Stimulated activated CD8-positive, alpha-beta memory T cell treated with anti-CD3 and anti-CD28 coated beads, Interleukin-15, amount 100 ng/mL, for 48 hours (primary cell): Measurements from ENCODE around the gene KRTAP3-1.
"Not testable (repeated sequence)": the region's sequence is repeated elsewhere in the genome, so short reads cannot be mapped to it uniquely, and the experiment has no call there.

ENCODE experiments used
- DNase-seq, 2 donors: peaks; one replicate each; pipeline ENCODE4 v3.0.0-alpha.2; 2020; ENCODE audit warnings: low read depth in 2 of 2

The KRTAP3-1 gene

DNA sequence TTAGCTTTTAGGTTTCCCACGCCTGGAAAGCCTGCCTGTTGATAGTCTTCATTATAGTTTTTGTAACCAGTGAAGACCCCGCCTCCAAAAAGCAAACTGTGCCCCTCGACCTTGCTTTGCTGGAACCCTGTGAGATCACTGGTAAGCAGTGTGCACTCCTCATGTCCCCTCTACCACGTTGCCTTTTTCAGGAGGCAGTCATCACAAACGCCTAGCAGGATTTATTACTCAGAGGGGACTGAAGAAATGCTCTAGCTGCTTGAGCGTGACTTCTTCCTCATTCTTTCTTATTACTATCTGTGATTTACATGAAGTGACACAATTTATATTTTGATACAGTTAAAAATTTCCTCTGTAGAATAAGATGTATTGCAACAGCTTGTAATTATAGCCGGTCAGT, 6.5 kb upstream of the KRTAP3-1 start:
- no peak for DNase-seq

DNA sequence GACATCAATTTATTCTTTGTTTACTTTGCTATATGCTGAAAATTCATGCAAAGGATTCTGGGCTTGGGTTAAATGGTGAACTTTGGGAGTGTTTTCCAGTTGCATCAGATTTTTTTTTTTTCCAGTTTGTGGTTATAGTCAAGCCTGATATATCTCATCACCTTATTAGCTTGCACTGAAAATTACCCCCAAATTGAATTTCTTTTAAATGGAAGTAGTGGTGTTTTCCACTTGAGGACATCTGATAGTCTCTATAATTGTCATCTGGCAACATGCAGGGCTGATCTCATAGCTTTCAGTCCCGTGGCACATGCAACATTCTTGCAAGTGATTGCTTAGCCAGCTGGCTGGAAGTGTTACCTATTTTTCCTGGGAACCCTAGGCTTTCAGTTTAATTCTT, 4.7 kb upstream of the KRTAP3-1 start:
- no peak for DNase-seq

DNA sequence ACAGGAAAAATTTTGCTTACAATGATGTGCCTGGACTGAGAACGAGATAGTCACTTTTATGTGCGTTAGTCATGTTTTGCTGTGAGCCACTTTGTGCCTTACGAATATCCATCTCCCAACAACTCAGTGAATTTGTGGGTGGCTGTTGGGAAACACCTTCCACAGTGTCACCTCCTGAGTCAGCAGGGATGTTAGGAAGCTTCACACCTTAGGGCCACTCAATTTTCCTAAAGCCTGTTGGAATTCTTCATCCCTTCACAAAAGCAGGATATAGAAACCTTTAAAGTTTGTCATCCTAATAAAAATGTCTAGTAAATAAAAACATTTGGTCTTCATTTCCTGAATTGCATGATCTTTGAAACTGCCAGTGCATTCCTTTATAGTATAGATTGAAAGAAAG, 4.3 kb upstream of the KRTAP3-1 start:
- no peak for DNase-seq

DNA sequence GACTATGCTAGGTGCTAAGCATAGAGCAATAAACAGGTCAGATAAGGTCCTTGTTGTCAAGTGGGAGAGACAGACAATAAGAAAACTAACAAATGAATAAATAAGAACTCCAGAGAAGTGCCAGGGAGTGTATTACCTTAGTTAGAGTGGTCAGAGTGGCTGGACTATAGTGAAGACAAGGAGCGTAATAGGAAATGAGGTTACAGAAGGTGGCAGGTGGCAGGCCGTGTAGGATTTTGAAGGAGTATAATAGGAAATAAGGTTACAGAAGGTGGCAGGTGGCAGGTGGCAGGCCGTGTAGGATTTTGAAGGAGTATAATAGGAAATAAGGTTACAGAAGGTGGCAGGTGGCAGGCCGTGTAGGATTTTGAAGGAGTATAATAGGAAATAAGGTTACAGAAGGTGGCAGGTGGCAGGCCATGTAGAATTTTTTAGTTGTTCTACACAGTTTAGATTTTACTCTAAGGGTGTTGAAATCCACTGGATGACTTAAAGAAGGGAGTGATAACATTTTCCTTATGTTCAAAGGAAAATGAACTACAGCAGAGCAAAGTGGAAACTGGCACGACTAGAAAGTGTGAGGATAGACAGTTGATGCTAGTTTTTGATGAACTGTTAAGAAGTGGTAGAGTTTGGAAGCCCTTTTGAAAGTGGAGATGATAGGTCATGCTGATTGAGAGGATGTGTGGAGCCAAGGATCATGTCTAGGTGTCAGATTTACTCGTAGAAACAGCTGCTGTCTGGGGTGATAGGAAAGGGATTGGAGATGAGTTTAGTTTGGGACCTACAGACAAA, 3.6 kb upstream of the KRTAP3-1 start:
- DNase-seq, result no peak

DNA sequence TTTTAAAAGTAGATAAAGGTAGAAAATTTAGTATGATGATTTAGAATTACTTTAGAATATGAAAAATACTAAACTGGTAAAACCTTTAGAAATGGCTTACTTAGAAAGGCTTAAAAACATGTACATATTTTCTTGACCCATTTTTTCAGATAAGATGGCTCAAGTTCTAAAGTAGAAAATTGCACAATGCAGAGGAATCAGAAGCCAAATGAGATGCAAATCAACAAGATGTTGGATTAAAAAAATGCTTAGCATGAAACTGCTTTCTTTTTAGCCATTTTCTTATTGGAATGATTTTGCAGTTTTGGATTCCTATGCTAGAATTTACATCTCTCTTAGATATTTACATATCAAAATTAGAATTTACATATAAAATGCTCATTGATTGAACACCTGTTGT, 1.5 kb upstream of the KRTAP3-1 start:
- DNase-seq, result no peak

DNA sequence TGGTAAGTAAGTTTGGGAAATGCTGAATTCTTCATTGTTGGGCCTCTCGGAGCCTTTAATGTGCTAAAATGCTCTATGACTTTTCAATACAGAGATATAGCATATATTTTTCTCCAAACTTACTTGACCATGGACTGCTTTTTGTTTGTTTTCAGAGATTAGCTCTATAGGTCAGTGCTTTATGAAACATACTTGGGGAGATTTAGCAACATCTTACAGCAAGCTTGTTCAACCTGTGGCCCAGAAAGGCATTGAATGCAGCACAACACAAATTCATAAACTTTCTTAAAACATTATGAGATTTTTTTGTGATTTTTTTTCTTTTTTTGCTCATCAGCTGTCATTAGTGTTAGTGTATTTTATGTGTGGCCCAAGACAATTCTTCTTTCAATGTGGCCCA, 1.0 kb upstream of the KRTAP3-1 start:
- DNase-seq, result no peak

DNA sequence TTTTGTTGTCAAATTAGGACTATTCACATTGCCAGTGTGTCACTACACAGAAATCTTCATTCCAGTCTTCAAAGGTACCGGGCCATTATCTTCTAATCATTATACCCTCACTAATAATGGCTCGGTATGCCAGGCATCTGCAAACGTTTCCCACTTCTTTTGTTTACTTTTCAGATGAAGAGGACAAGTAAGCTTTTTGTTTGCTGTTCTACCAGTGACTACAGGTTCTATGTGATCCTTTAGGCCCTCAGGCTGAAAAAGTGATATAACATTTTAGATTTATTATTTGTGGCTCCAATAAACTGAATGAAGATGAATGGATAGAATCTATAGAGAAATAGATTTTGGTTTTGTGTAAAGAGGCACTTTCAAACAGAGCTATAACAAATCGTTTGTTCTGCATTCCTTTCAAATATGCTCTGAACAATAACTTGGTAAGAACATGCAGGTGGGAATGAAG, 403 bp upstream of the KRTAP3-1 start:
- DNase-seq, result no peak

DNA sequence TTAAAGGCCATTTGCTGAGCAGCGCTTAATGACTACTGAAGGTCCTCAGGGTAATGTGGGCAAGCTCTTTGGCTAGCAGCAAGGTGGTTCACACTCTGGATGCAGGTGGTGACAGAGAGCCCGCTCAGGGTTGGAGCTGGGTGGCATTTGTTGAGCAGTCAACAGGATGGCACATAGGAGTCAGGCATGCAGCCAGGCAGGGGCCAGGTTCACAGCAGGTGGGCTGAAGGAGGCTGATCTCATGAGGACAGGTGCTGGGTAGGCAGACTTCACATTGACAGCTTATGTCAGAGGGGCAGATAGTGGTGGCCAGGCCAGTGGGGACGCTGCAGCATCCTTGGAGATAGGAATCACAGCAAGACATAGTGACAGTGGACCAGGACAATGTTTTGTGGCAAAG, 4.5 kb downstream of the KRTAP3-1 start:
- DNase-seq, result no peak

DNA sequence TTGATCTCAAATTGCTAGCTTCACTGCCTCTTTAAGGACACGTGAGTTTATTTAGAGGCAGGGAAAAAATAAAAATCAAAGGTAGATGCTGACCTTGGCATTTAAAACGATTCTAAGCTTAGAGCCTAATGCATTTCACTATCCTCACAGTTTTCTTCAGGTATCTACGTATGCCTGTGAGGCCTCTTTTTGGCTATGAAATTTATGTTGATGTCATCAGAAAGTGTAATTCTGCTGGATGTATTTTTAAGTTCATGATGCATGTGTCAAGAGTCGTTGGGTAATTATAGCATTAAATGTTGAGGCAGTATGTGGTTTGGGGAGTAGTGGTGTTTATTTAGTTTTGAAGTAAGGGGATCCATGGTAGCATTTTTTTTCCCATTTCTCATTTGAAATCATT, 5.0 kb downstream of the KRTAP3-1 start:
- DNase-seq, result no peak

DNA sequence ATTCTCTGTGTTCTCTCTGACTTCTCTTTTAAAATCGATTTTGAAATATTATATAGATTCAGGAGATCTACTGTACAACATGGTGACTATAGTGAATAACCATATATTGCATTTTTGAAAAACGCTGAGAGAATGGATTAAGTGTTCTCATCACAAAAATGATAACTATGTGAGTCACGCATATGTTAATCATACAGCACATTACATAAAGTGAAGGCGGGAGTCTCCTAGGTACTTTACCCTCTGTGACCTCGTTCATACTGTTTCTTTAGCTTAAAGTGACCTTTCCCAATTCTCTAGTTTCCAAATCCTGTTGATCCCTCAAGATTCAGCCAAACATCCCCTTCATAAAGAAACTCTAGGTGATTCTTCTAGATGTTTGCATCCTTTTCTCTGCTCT, 6.1 kb downstream of the KRTAP3-1 start:
- DNase-seq, result no peak

DNA sequence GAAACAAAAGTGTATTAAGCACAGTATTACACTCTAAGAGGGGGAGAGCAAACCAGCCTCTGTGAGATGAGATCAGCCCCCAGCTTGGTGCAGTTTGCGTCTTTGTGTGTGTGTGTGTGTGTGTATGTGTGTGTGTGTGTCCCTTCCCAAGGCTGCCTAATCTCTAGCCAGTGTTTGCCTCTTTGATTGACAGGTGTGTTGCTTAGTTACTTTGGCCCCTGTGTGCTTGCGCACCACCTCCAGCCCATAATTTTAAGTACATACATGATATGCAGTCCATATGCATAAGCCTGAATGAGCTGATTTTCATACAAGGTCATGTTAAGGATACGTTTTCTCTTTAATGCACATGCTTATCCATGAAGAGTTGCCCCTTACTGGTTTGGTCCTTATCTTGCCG, 7.1 kb downstream of the KRTAP3-1 start:
- DNase-seq, result no peak

DNA sequence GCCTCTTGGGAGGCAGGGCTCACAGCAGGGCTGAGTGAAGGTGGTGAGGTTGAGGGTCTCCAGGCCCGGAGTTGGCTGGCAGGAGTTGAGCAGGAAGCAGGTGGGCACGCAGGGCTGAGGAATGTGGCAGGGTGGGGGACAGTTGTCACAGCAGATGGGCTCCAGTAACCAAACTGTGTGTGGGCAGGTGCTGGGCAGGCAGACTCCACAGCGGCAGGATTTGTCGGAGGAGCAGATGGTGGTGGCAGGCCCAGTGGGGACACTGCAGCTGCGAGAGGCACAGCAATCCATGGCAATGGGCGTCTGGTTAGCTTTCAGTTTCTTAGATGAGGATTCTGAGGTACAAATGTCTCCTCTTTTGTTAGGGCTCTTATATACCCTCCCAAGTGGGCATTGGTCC, 9.4 kb downstream of the KRTAP3-1 start, which contains the start of gene KRTAP3-2:
Gene KRTAP3-2 (minus strand): TSS at position 344 of the 400 bp plus-strand sequence. CDS start 53 bp downstream, at position 291.
- DNase-seq, result not testable (repeated sequence)

DNA sequence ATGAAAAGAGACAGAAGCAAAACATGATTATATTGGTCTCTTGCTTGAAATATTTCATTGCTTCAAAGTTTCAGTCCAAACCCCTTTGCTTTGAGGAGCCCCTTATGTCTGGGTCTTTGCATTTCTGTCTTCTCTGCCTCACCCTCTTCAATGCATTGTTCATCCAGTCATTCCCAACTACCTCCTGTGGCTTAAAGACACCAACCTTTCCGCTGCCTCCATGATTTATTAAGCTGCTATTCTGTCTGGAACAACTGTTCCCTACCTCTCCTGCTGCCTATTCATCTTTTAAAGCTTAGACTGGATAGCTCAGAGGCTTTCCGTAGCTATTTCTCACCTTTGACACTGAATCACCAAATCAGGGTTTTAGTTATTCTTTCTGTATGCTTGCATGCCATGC, 11.6 kb downstream of the KRTAP3-1 start:
- no peak for DNase-seq

DNA sequence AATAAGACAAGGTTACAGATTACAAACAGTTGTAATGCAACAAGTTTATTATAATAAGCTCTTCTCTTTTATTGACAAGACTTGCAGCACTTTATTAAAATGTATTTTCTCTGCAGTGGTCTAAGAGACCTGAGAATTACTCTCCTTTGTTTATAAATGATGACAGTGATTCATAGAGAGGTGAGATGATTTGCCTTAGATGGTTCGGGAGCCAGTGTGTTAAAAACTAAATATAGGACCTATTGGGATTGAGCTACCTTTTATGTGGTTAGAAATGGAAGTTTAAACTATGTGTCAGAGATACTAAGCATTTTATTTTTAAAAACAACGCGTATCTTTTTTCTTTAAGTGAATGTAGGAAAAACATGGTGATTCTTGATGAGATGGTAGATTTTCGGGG, 12.1 kb downstream of the KRTAP3-1 start:
- DNase-seq, result no peak

DNA sequence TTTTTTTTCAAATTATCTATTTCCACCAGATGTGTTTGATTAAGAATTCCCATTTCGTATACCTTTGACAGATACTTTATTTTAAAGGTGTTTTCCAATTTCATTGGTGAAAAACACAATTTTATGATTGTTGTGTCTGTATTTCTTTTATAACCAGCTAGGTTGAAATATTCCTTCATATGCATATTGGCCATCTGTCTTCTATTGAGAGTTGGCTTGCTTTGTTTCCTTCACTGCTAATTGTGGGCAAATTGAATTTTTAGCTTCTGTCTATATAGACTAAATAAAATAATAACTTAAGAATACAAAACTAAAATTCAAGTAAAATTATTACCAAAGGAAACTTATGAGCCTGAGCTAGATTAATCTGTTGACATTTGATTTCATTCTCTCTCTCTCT, 13.8 kb downstream of the KRTAP3-1 start:
- DNase-seq, result no peak

DNA sequence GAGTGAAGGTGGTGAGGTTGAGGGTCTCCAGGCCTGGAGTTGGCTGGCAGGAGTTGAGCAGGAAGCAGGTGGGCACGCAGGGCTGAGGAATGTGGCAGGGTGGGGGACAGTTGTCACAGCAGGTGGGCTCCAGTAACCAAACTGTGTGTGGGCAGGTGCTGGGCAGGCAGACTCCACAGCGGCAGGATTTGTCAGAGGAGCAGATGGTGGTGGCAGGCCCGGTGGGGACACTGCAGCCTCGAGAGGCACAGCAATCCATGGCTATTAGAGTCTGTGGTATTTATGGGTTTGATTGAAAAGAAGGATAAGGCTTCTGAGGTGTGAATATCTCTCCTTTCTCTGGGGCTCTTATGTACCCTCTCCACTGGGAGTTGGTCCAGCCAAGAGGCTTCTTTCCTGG, 15.1 kb downstream of the KRTAP3-1 start, which contains the start of gene KRTAP3-3:
Gene KRTAP3-3 (minus strand): TSS at position 326 of the 400 bp plus-strand sequence. CDS start 67 bp downstream, at position 259.
- no peak for DNase-seq

DNA sequence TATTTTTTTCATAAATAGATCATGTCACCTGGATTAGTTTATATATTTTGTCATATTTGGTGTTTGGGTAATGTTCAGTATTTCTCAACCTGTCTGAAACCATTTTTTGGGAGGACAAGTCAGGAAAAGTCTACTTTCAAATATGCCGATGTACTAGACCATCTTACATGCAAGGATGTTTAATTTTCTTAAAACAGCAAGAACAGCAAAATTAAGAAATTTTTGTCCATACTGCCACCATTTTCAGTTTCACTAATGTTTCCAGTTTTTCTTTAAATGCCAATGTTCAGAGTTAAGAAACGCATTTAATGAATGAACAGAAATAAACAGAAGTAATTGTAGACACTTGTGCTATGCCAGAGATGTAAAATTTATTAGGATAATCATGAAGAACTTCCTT, 15.8 kb downstream of the KRTAP3-1 start:
- no peak for DNase-seq

DNA sequence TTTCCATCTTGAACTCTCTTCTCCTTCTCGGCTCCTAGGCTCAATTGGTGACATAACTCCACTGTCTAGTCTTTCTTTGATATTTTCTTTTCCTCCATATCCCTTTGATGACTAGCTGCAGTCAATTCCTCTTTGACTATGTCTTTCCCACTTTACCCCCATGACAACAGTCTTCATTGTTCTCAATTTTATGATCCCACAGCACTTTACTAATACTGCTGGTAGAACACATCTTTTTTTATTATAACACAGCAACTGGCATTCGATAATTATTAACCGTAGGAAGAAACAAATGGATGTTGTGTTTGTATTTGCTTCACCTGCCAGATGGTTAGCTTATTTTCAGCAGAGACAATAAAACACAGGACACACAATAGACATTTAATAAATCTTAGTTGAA, 16.3 kb downstream of the KRTAP3-1 start:
- DNase-seq, result no peak

DNA sequence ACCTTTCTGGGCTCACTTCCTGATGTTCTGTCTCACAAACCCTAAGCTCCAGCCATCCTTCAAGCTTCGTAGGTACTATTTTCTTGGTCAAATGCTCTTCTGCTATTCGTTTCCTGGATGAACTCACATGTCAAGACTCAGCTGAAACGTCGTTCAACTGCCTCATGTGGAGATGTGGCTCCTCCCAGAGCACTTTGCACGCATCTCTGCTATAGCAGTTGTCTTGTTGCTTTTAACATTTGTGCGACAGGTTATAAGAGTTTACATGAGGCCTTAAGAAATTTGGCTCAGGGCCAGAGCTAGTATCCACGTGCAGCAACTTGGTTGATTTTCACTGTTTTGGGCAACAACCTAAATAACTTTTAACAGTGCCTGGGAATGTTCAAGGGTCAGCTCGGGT, 22.0 kb downstream of the KRTAP3-1 start:
- DNase-seq, result no peak

DNA sequence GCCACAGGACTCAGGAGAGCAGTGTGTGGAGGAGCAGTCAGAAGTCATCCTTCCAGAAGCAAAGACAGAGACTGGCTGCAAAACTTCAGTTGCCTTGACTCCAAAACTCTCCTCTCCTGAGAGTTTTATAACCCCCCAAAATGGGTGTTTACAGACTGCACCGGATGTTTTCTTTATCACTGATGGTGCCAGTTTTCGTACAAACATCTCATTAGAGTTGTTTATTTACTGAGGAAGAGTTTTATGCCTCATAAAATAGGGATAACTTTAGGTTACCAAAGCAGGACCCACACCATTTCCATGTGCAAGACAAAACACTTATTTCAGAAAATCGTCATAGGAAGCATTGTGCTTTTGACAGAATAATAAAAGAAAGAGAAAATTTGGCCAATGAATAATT, 24.7 kb downstream of the KRTAP3-1 start, which contains the start of gene KRT40:
Gene KRT40 (minus strand): TSS at position 101 of the 400 bp plus-strand sequence. CDS start 53 bp downstream, at position 48.
- DNase-seq, result no peak

DNA sequence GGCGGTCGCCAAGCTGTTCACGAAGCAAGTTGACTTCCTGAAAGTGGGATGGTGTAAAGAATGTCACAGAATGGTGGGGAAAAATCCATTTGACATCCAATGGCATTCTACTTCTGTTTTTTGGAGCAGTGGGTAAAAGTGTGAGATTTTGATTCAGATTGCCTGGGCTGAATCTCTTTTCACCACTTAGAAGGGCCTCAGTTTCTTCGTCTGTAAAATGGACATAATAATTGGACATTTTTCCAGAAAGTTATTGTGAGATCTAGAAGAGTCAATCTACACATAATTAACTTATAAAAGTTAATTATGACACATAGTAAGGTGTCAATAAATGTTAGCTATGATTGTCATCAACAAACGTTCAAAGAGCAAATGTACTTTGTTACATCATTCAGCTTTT, 27.8 kb downstream of the KRTAP3-1 start:
- no peak for DNase-seq

DNA sequence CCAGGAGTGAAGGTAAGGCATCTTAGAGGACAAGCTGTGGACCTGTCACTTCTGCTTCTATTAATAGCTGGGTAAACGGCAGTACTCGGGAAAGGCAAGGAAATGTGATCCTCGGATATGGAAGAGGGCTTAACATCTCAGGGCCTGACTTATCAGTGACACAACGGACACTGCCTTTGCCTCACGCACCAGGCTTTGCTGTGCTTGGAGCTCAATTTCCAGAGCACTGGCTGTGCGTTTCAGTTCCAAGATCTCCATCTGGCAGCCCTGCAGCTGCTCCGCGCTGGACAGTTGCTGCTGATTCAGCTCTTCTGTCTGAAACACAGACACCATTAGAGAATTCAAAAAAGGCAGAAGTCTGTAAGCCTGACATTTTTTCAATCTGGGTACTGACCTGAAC, 28.3 kb downstream of the KRTAP3-1 start:
- DNase-seq, result no peak

DNA sequence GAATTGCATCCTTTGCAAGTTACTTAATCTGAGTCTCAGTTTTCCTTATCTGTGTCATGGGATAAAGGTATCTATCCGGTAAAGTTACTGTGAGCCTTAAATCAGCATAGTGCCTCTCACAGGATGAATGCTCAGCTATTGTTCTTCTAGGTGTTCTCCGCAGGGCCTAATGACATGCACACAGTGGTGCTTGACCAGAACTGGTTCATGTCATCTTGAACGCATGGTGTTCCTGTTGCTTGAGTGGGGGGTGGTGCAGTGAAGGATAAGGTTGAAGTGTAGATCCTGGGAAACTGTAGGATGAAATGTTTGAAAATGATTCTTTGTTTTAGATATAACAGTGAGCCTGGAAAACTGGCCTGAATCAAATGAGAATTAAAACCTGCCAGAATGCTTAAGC, 28.8 kb downstream of the KRTAP3-1 start:
- DNase-seq, result no peak
